ENCODE measurements around the gene THRSP.
"Not testable (repeated sequence)": the region's sequence is repeated elsewhere in the genome, so short reads cannot be mapped to it uniquely, and the experiment has no call there.

The THRSP gene

GRCh38 chr11:78048561-78048960 is 15.1 kb upstream of the THRSP start:
- H3K9me3 Mint-ChIP-seq = no peaks in the 10 kb centered on the region
- no peak overlapping the region for H3K4me3 Mint-ChIP-seq
- H3K27ac Mint-ChIP-seq = no peak overlapping the region
- no peaks in the 10 kb centered on the region for H3K36me3 Mint-ChIP-seq (ENCODE audit: low read depth)
- no peaks in the 10 kb centered on the region for H3K27me3 Mint-ChIP-seq
- peaks cover 9% of the 10 kb centered on the region for H3K4me1 Mint-ChIP-seq (ENCODE audit: low read depth)

DNA sequence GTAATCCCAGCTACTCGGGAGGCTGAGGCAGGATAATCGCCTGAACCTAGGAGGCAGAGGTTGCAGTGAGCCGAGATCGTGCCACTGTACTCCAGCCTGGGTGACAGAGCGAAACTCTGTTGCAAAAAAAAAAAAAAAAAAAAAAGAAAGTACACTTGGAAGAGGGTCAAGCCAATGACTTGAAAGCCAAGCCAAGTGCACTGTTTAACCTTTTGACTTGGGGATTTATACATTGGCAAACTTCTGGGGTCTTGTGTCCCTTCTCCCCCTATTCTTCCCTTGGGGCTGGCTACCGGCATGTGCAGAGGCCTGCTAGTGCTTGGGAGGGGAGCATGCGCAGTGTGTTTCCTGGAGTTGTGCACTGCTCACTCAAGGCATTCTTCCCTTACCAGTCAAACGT is 14.3 kb upstream of the THRSP start:
- Mint-ChIP-seq H3K36me3 (ENCODE audit: low read depth) (no peaks in the 10 kb centered on the region), H3K27ac (no peak overlapping the region), H3K9me3 (no peaks in the 10 kb centered on the region), H3K4me1 (ENCODE audit: low read depth) (peaks cover 9% of the 10 kb centered on the region), H3K27me3 (no peaks in the 10 kb centered on the region), H3K4me3 (no peak overlapping the region)

- Mint-ChIP-seq H3K9me3 (no peaks in the 10 kb centered on the region), H3K4me1 (ENCODE audit: low read depth) (peaks cover 2% of the 10 kb centered on the region), H3K27me3 (no peaks in the 10 kb centered on the region), H3K36me3 (ENCODE audit: low read depth) (no peaks in the 10 kb centered on the region), H3K27ac (peak overlapping the region; percentile 31), H3K4me3 (no peak overlapping the region)
These were observed 12.5 kb upstream of the THRSP start for GRCh38 chr11:78050964-78051831.

DNA sequence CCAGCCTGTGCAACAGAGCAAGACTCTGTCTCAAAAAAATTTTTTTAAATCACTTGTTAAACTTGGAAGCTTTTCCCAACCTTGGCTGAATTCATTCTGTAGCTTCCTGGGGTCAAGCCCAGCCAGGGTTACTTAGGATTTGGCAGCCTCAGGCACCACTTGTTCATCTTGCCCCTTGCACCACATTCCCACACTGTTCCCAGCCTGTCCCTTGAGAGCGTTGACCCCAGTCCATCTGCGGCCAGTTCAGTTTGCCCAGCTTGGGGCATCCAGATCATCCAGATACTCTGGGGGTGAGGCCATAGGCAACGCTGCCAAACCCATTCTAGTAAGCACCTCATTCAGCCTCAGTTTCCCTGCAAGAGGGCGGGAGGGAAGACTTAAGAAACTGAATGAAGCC is 8.7 kb upstream of the THRSP start:
- Mint-ChIP-seq H3K27me3 (no peaks in the 10 kb centered on the region), H3K4me1 (ENCODE audit: low read depth) (no peaks in the 10 kb centered on the region), H3K27ac (no peak overlapping the region), H3K36me3 (ENCODE audit: low read depth) (no peaks in the 10 kb centered on the region), H3K9me3 (no peaks in the 10 kb centered on the region), H3K4me3 (no peak overlapping the region)

DNA sequence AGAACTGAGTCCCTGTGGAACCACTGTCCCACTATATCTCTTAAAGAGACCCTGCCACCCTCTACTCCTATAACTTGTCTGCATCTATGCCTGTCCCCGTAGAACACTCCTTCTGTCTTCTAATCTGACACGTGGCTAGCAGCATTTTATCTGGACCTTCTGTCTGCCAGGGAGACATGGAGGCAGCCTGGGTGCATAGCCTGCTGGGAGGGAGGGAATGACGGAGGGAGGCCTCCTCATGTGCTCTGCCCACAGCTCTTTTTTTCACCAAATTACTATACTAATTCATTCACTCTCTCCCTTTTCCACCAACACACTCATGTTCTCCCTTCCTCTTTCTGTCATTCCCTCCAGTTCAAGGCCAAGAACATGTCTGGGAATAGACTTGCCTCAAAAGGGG is 7.6 kb upstream of the THRSP start:
- H3K9me3 Mint-ChIP-seq = no peaks in the 10 kb centered on the region
- H3K4me1 Mint-ChIP-seq (ENCODE audit: low read depth) = no peaks in the 10 kb centered on the region
- H3K4me3 Mint-ChIP-seq = no peak overlapping the region
- H3K36me3 Mint-ChIP-seq (ENCODE audit: low read depth) = no peaks in the 10 kb centered on the region
- H3K27me3 Mint-ChIP-seq = no peaks in the 10 kb centered on the region
- H3K27ac Mint-ChIP-seq = no peak overlapping the region

GRCh38 chr11:78057462-78058055 is 6.1 kb upstream of the THRSP start:
- H3K4me3 Mint-ChIP-seq = no peak overlapping the region
- H3K36me3 Mint-ChIP-seq (ENCODE audit: low read depth) = no peaks in the 10 kb centered on the region
- no peaks in the 10 kb centered on the region for H3K4me1 Mint-ChIP-seq (ENCODE audit: low read depth)
- no peaks in the 10 kb centered on the region for H3K27me3 Mint-ChIP-seq
- H3K9me3 Mint-ChIP-seq = no peaks in the 10 kb centered on the region
- H3K27ac Mint-ChIP-seq = no peak overlapping the region

- not testable (repeated sequence) for H3K9me3 Mint-ChIP-seq; H3K36me3 Mint-ChIP-seq (ENCODE audit: low read depth); H3K4me1 Mint-ChIP-seq (ENCODE audit: low read depth); H3K27ac Mint-ChIP-seq; H3K4me3 Mint-ChIP-seq; H3K27me3 Mint-ChIP-seq
These were observed 3.8 kb upstream of the THRSP start for GRCh38 chr11:78059749-78060328.

DNA sequence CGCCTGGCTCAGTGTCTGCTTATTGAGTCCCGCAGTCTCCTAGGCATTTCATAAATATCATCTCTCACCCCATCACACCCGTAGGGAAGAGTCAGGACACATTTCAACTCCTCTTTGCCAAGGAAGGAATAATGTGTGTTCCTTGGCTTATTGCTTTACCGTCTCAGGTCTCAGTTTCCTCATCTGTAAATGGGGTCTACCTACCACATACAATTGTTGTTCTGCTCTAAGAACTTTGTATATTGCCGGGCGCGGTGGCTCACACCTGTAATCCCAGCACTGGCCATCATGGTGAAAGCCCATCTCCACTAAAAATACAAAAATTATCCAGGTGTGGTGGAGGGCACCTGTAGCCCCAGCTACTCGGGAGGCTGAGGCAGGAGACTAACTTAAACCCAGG is 3.1 kb upstream of the THRSP start:
- Mint-ChIP-seq H3K9me3 (no peaks in the 10 kb centered on the region), H3K27me3 (no peaks in the 10 kb centered on the region), H3K36me3 (ENCODE audit: low read depth) (peaks cover 3% of the 10 kb centered on the region), H3K4me1 (ENCODE audit: low read depth) (no peaks in the 10 kb centered on the region), H3K4me3 (no peak overlapping the region), H3K27ac (no peak overlapping the region)

GRCh38 chr11:78061088-78061920 is 2.4 kb upstream of the THRSP start:
- H3K9me3 Mint-ChIP-seq = no peaks in the 10 kb centered on the region
- H3K27ac Mint-ChIP-seq = no peak overlapping the region

GRCh38 chr11:78061921-78062311 is 1.7 kb upstream of the THRSP start:
- Mint-ChIP-seq H3K4me1 (ENCODE audit: low read depth) (no peaks in the 10 kb centered on the region), H3K4me3 (no peak overlapping the region), H3K27me3 (no peaks in the 10 kb centered on the region), H3K9me3 (no peaks in the 10 kb centered on the region), H3K36me3 (ENCODE audit: low read depth) (peaks cover 7% of the 10 kb centered on the region), H3K27ac (no peak overlapping the region)

More at GRCh38 chr11:78061088-78061920, 2.4 kb upstream of the THRSP start:
- Mint-ChIP-seq H3K27me3 (no peaks in the 10 kb centered on the region), H3K4me1 (ENCODE audit: low read depth) (no peaks in the 10 kb centered on the region), H3K4me3 (no peak overlapping the region), H3K36me3 (ENCODE audit: low read depth) (peaks cover 4% of the 10 kb centered on the region)

DNA sequence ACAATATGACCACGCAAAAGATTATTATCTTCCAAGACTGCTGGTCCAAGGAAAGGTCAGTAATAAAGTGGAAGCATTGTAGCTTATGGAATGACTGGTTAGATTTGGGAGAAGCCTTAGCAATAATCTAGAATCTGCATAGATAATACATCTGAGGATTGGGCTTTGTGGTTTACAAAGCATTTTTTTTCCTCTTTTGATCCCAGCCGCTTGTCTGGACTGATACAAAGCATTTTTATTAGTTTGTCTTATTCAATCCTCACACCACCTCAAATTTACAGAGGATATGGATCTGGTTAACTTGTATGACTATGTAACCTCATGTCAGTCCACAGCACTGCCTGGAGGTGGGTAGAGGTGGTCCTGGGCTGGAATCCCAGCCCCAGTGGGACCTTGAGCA is 990 bp upstream of the THRSP start:
- H3K27ac Mint-ChIP-seq = no peak overlapping the region
- no peaks in the 10 kb centered on the region for H3K9me3 Mint-ChIP-seq
- no peak overlapping the region for H3K4me3 Mint-ChIP-seq
- no peaks in the 10 kb centered on the region for H3K27me3 Mint-ChIP-seq
- H3K4me1 Mint-ChIP-seq (ENCODE audit: low read depth) = no peaks in the 10 kb centered on the region
- H3K36me3 Mint-ChIP-seq (ENCODE audit: low read depth) = peaks cover 12% of the 10 kb centered on the region

DNA sequence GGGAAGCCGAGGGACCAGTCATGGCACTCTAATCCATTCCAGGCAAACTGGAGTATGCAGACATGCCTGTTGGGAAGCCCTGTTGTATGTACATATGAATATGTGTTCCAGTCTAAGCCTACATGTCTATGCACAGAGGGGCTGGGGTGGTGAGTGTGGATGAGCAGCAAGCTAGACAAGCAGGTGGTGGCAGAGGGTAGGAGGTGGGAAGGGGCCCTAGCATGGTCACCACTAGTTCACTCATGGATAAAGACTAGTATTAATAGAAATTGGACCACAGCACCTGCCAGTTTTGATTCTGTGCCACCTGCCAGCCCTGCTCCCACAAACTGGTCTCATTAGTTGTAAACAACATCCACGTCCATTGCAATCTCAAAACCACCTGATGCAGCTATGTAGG is 1.5 kb downstream of the THRSP start:
- Mint-ChIP-seq H3K4me3 (no peak overlapping the region), H3K27ac (no peak overlapping the region), H3K36me3 (ENCODE audit: low read depth) (peaks cover 32% of the 10 kb centered on the region), H3K27me3 (no peaks in the 10 kb centered on the region), H3K4me1 (ENCODE audit: low read depth) (no peaks in the 10 kb centered on the region), H3K9me3 (no peaks in the 10 kb centered on the region)

DNA sequence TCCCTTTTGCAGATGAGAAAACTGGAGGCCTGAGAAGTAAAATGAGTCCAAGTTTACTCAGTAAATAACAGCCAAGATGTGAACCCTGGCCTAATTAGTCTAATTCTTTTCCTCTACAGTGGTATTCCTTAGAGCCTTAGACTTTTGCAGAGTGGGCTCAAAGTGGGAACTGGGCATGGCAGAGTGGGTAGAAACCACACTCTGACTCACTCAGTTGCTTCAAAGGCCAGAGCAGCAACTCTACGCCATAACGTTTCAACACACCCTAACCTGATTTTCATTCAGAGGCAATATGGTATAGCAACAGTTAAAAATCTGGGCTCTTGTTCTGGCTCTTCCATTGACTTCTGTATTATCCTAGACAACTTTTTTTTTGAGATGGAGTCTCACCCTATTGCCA is 2.8 kb downstream of the THRSP start:
- no peak overlapping the region for H3K27ac Mint-ChIP-seq
- no peaks in the 10 kb centered on the region for H3K4me1 Mint-ChIP-seq (ENCODE audit: low read depth)
- no peaks in the 10 kb centered on the region for H3K9me3 Mint-ChIP-seq
- peaks cover 39% of the 10 kb centered on the region for H3K36me3 Mint-ChIP-seq (ENCODE audit: low read depth)
- H3K27me3 Mint-ChIP-seq = no peaks in the 10 kb centered on the region
- H3K4me3 Mint-ChIP-seq = no peak overlapping the region

DNA sequence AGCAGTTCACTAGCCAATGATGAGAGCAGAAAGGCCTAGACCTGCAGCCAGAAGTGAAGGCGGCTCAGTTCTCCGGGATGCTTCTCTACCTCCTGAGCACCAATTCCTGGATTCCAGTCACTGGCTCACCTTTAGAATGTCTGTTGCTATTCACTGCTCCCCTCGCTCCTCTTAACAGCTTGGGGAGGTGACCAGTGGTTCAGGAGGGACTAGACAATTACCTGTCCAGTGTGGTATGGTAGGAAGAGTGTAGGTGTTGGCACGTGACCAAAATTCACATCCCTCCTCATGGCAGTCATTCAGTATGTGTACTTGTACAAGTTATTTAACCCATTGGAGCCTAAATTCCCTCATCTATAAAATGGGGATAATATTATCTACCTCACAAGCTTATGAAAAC is 4.0 kb downstream of the THRSP start:
- Mint-ChIP-seq H3K9me3 (no peaks in the 10 kb centered on the region), H3K4me1 (ENCODE audit: low read depth) (peaks cover 5% of the 10 kb centered on the region), H3K27ac (no peak overlapping the region), H3K36me3 (ENCODE audit: low read depth) (peaks cover 48% of the 10 kb centered on the region), H3K27me3 (no peaks in the 10 kb centered on the region), H3K4me3 (no peak overlapping the region)

- Mint-ChIP-seq H3K9me3 (no peaks in the 10 kb centered on the region), H3K4me3 (no peak overlapping the region), H3K36me3 (ENCODE audit: low read depth) (peaks cover 52% of the 10 kb centered on the region), H3K27ac (no peak overlapping the region), H3K4me1 (ENCODE audit: low read depth) (peaks cover 6% of the 10 kb centered on the region), H3K27me3 (no peaks in the 10 kb centered on the region)
These were observed 5.8 kb downstream of the THRSP start for GRCh38 chr11:78069465-78069864.
